Spleen (tissue), 13 donors: Measurements from ENCODE around the gene TMEM234. TPM values are rescaled to one million over a fixed set of nuclear protein-coding genes. Genes with fewer than 3 reads are reported as not detected.

ENCODE experiments used
- DNase-seq: peaks from one replicate; pipeline ENCODE4 v3.0.0-alpha.2; 2020
- H3K27ac ChIP-seq, 8 donors: fragments of 200-600 bp; sonication (generic) in 7 of 8; 1 replicate in 4 of 8; 2 replicates in 4 of 8; pipeline versions ENCODE4 v1.5.0 to v1.8.0; 2016 to 2021; ENCODE audit warnings: inconsistent platforms in 4 of 8, mild to moderate bottlenecking in 4 of 8, moderate library complexity in 1 of 8
- H3K27me3 ChIP-seq, 7 donors: fragments of 200-600 bp; sonication (generic) in 6 of 7; replicated peaks in 1 of 7; 1 replicate in 4 of 7; 2 replicates in 3 of 7; pipeline versions ENCODE4 v1.5.0 to v1.8.0; 2016 to 2021; ENCODE audit warnings: inconsistent platforms in 3 of 7, mild to moderate bottlenecking in 1 of 7
- H3K36me3 ChIP-seq, 6 donors: fragments of 200-600 bp; sonication (generic) in 5 of 6; 1 replicate in 4 of 6; 2 replicates in 2 of 6; pipeline versions ENCODE4 v1.5.0 to v1.8.0; 2016 to 2021; ENCODE audit warnings: inconsistent platforms in 2 of 6
- H3K4me1 ChIP-seq, 6 donors: fragments of 200-600 bp; sonication (generic) in 5 of 6; 1 replicate in 3 of 6; 2 replicates in 3 of 6; pipeline versions ENCODE4 v1.5.0 to v1.8.0; 2016 to 2021; ENCODE audit warnings: inconsistent platforms in 3 of 6
- H3K4me3 ChIP-seq, 8 donors: fragments of 200-600 bp; sonication (generic) in 7 of 8; 1 replicate in 4 of 8; 2 replicates in 4 of 8; pipeline versions ENCODE4 v1.5.0 to v1.8.0; 2016 to 2021; ENCODE audit warnings: inconsistent platforms in 4 of 8, mild to moderate bottlenecking in 4 of 8, moderate library complexity in 2 of 8
- H3K9me3 ChIP-seq, 8 donors: fragments of 200-600 bp; sonication (generic) in 7 of 8; 1 replicate in 4 of 8; 2 replicates in 4 of 8; pipeline versions ENCODE4 v1.5.0 to v1.8.0; 2016 to 2021; ENCODE audit warnings: inconsistent platforms in 4 of 8
- POLR2A ChIP-seq, 3 donors: fragments of 450-650 bp; IDR thresholded peaks; one replicate each; pipeline ENCODE4 v1.5.1; 2017; ENCODE audit warnings: antibody characterized with exemption in 3 of 3, mild to moderate bottlenecking in 1 of 3
- POLR2AphosphoS5 ChIP-seq, 3 donors: sonication (generic); formaldehyde crosslinking; IDR thresholded peaks; one replicate each; pipeline ENCODE4 v1.5.1; 2017; ENCODE audit warnings: antibody characterized with exemption in 3 of 3
- WGBS, 5 donors: extraction: QIAGEN DNeasy Blood & Tissue Kit in 3 of 5; methylation state at CpG; one replicate each; pipeline versions ENCODE4 v1.1.5 to v1.1.7; 2013 to 2018; 5-methylcytosine and 5-hydroxymethylcytosine counted together
- intact Hi-C: fragments of 100-400 bp; cut with DNase I; formaldehyde crosslinking; loops from one replicate; pipeline ENCODE4 v1.15.0; 2023; ENCODE audit warnings: low total_unique reads
- long read RNA-seq, 2 donors: transcript quantifications; one replicate each; lab custom pipeline, GENCODE V29; 2026
- polyA plus RNA-seq, 3 donors: library from polyadenylated mRNA; stranded (reverse); fragments of 200-250 nt; gene quantifications; one replicate each; pipeline ENCODE4 v1.2.1, GENCODE V29; 2013
- total RNA-seq, 7 donors: library from RNA; depleted of rRNA in 3 of 7; stranded (reverse); fragments of >200 nt in 3 of 7; fragmentation: NEBNext Ultra II Directional in 4 of 7; extraction: Animal tissue kit (Norgen Biotek cat#: 25700) in 4 of 7; gene quantifications; one replicate each; pipeline versions ENCODE4 v1.1.0 to v1.2.1, GENCODE V29; 2016 to 2021
- TF ChIP-seq, protein P1 (sequence below), 11 experiments: fragments of 200-600 bp in 7 of 11; fragments of 450-650 bp in 4 of 11; sonication (generic) in 4 of 11; IDR thresholded peaks in 8 of 11; conservative IDR thresholded peaks in 3 of 11; 1 replicate in 7 of 11; 2 replicates in 4 of 11; pipeline versions ENCODE4 v1.4.0 to v1.8.0; 2016 to 2021; ENCODE audit warnings: antibody characterized with exemption in 11 of 11, inconsistent platforms in 4 of 11, mild to moderate bottlenecking in 1 of 11
- donor health status: healthy with polysubstance abuse.
- donor health status: DM: no; HTN: no; CAD: no; lungs with moderate emphysema.
- donor health status: DM: no; HTN: no; CAD: no.
- donor health status: Bipolar disorder and iron deficiency.
- donor health status: healthy.
- donor health status: DM: no; HTN: no; CAD: no.
- donor health status: DM: yes; HTN: yes; CAD: no.

Gene TMEM234
- total RNA-seq: 10 to 100 TPM; 18.4 to 30.2 (median 27.2) TPM
- 10 to 100 TPM in 2 of 3 donors, 1 to 10 TPM in 1; 7.7 to 14.9 (median 11.1) TPM for polyA plus RNA-seq
- long read RNA-seq, donor 1, partial matches to known transcripts: 0 of 3 reads
- long read RNA-seq, donor 1, other reads (novel, unspliced or antisense): 0 of 3 reads
- long read RNA-seq, donor 2, partial matches to known transcripts: 0 of 6 reads
- long read RNA-seq, donor 2, other reads (novel, unspliced or antisense): 0 of 6 reads

DNA sequence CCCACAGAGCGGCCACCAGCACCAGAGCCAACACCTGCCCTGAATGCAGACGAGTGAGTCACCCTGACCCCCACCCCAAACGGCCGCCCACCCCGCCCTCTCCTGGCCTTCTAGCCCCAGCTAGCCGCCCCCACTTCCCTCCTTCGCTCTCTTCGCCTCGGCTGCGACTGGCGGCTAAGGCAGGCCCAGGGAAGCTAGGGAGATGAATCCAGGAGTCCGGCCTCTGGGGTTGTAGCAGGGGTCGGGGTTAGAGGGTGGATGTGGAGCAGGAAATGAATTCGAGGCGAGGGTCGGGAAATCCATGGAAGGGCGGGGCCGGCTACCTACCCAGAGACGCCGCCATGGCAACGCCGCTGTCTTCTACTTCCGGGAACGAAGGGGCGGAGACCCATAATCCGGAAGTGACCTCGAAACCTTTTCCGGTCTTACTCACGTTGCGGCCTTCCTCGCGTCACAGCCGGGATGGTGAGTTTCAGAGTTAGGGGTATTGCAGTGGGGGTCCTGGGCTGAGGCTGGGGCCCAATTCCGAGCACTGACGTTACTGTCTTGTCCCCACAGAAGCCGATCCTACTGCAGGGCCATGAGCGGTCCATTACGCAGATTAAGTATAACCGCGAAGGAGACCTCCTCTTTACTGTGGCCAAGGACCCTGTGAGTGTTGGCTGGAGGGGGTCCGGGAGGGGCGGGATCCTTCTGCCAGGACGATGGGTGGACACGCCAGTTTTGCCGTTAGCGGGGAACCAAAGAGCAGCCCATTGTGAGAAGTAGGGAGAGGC, at the start of gene TMEM234, which contains the start of gene EIF3I:
TSS of gene TMEM234 (minus strand) at position 374 of the 776 bp plus-strand sequence. CDS start at position 343, 31 bp downstream.
TSS of gene EIF3I (plus strand) at position 428 of the 776 bp plus-strand sequence. CDS start at position 463, 35 bp downstream.
- H3K4me3 ChIP-seq: peak within 1 kb of the TSS; percentile 64 to 91 (median 84)
- no peaks in the 10 kb centered on the region for H3K9me3 ChIP-seq
- H3K27ac ChIP-seq: peak within 1 kb of the TSS; percentile 63 to 97 (median 88)
- TF ChIP-seq, protein P1, sequence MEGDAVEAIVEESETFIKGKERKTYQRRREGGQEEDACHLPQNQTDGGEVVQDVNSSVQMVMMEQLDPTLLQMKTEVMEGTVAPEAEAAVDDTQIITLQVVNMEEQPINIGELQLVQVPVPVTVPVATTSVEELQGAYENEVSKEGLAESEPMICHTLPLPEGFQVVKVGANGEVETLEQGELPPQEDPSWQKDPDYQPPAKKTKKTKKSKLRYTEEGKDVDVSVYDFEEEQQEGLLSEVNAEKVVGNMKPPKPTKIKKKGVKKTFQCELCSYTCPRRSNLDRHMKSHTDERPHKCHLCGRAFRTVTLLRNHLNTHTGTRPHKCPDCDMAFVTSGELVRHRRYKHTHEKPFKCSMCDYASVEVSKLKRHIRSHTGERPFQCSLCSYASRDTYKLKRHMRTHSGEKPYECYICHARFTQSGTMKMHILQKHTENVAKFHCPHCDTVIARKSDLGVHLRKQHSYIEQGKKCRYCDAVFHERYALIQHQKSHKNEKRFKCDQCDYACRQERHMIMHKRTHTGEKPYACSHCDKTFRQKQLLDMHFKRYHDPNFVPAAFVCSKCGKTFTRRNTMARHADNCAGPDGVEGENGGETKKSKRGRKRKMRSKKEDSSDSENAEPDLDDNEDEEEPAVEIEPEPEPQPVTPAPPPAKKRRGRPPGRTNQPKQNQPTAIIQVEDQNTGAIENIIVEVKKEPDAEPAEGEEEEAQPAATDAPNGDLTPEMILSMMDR (IDR thresholded peaks at IDR 0.05 in 8 of 11, conservative IDR thresholded peaks at IDR 0.05 in 3 of 11): no peak
- peak; percentile 86 to 97 (median 91) for TF ChIP-seq POLR2AphosphoS5 (IDR thresholded peaks at IDR 0.05)
- TF ChIP-seq POLR2A (IDR thresholded peaks at IDR 0.05): peak in 2 of 3 donors; percentile 37 to 54
- intact Hi-C loops: no loop called here
- WGBS, 5 donors: 0 to 1% (median 0%) methylated on average over 31 to 46 of the region's 46 CpGs
- no peaks in the 10 kb centered on the region for H3K27me3 ChIP-seq
- peak; percentile 97 for DNase-seq
- H3K4me1 ChIP-seq: peaks cover 21 to 60% (median 39%) of the 10 kb centered on the region in 6 donors
- peaks cover 0 to 67% (median 36%) of the 10 kb centered on the region in 6 donors for H3K36me3 ChIP-seq

- no peak overlapping the region for H3K4me3 ChIP-seq
- H3K27me3 ChIP-seq: peaks cover 0 to 2% (median 0%) of the 10 kb centered on the region in 7 donors
- peaks cover 2 to 80% (median 33%) of the 10 kb centered on the region in 6 donors for H3K4me1 ChIP-seq
Measured at GRCh38 chr1:32269744-32270143, 47.6 kb upstream of the TMEM234 start.

GRCh38 chr1:32266921-32267591, 44.9 kb upstream of the TMEM234 start:
- Histone ChIP-seq H3K4me1 (peaks cover 5 to 73% (median 37%) of the 10 kb centered on the region in 6 donors), H3K9me3 (no peaks in the 10 kb centered on the region), H3K36me3 (peaks cover 0 to 3% (median 0%) of the 10 kb centered on the region in 6 donors), H3K27ac (peak overlapping the region in 3 of 8 donors; percentile 7 to 74 (median 52)), H3K4me3 (no peak overlapping the region), H3K27me3 (no peaks in the 10 kb centered on the region)
- WGBS, 5 donors: 53 to 68% (median 58%) methylated on average over 7 of the region's 7 CpGs
- no peak for DNase-seq
- intact Hi-C loops: no loop called here
- TF ChIP-seq POLR2A (IDR thresholded peaks at IDR 0.05) (no peak), POLR2AphosphoS5 (IDR thresholded peaks at IDR 0.05) (no peak)
- TF ChIP-seq, protein P1 (IDR thresholded peaks at IDR 0.05 in 8 of 11, conservative IDR thresholded peaks at IDR 0.05 in 3 of 11): no peak

More at GRCh38 chr1:32269744-32270143, 47.6 kb upstream of the TMEM234 start:
- Histone ChIP-seq H3K9me3 (no peaks in the 10 kb centered on the region), H3K27ac (no peak overlapping the region), H3K36me3 (peaks cover 0 to 7% (median 0%) of the 10 kb centered on the region in 6 donors)
- DNase-seq: no peak
- intact Hi-C loops: no loop called here
- TF ChIP-seq POLR2A (IDR thresholded peaks at IDR 0.05) (no peak), POLR2AphosphoS5 (IDR thresholded peaks at IDR 0.05) (no peak)
- TF ChIP-seq, protein P1 (IDR thresholded peaks at IDR 0.05 in 8 of 11, conservative IDR thresholded peaks at IDR 0.05 in 3 of 11): no peak
